AG04450 (cell line): ENCODE results near the gene SLC37A3. TPM values are rescaled to one million over a fixed set of nuclear protein-coding genes. Genes with fewer than 3 reads are reported as not detected.
"Not testable (repeated sequence)": the region's sequence is repeated elsewhere in the genome, so short reads cannot be mapped to it uniquely, and the experiment has no call there.

ENCODE experiments used
- CTCF ChIA-PET: fragments of 300-600, 350-600 bp; formaldehyde crosslinking; extraction: SDS; loops from one replicate; lab custom pipeline; 2022; ENCODE audit warnings: antibody characterized with exemption, inconsistent platforms; lab: Charles Lee
- POLR2A ChIA-PET: fragments of 350-600 bp; formaldehyde crosslinking; extraction: SDS; loops from one replicate; lab custom pipeline; 2021; ENCODE audit warnings: antibody characterized with exemption, inconsistent platforms; lab: Yijun Ruan, JAX
- DNase-seq: peaks from one replicate; pipeline ENCODE4 v3.0.0-alpha.2; 2011; ENCODE audit warnings: low read depth, low spot score
- H3K27ac ChIP-seq: one replicate; pipeline ENCODE4 v1.5.1; 2012; ENCODE audit warnings: low read depth, low read length, control low read depth
- H3K27me3 ChIP-seq: one replicate; pipeline ENCODE4 v1.6.0; 2012; ENCODE audit warnings: low read length; ENCODE audit not compliant: control insufficient read depth, insufficient read depth
- H3K4me3 ChIP-seq: 2 replicates; pipeline ENCODE4 v1.5.1; 2011; ENCODE audit warnings: mild to moderate bottlenecking, low read depth, low read length, control low read depth
- H3K9me3 ChIP-seq: 2 replicates; pipeline ENCODE4 v1.5.1; 2012; ENCODE audit warnings: low read length; ENCODE audit not compliant: control insufficient read depth, insufficient read depth
- CTCF ChIP-seq: IDR thresholded peaks from 2 replicates; pipeline ENCODE4 v1.5.1; 2011; ENCODE audit warnings: low read depth, low read length, control low read depth, inconsistent platforms
- polyA plus RNA-seq: library from polyadenylated mRNA; depleted of rRNA; stranded (reverse); fragments of >200 nt; gene quantifications from 2 replicates; pipeline ENCODE4 v1.2.3, GENCODE V29; 2011

The SLC37A3 gene
- polyA plus RNA-seq, 1 experiment: 61.7 TPM

GRCh38 chr7:140342727-140343514 lies 55.4 kb downstream of the SLC37A3 start:
- CTCF ChIA-PET: interaction anchor here (0.5 to 1.2 kb wide), 2 partner anchors 16 to 956 kb away, joined by 4 read pairs; no protein-coding TSS in a partner anchor
- no peak overlapping the region for H3K27ac ChIP-seq
- no peaks in the 10 kb centered on the region for H3K9me3 ChIP-seq
- H3K27me3 ChIP-seq: no peaks in the 10 kb centered on the region
- no peak for DNase-seq
- POLR2A ChIA-PET: no interaction called here
- peak; percentile 41 for TF ChIP-seq CTCF
- no peak overlapping the region for H3K4me3 ChIP-seq

- H3K27ac ChIP-seq, H3K4me3 ChIP-seq, POLR2A ChIA-PET, H3K27me3 ChIP-seq, H3K9me3 ChIP-seq, DNase-seq: not testable (repeated sequence)
- CTCF ChIA-PET: interaction anchor here (0.8 kb wide), 1 partner anchor 12 kb away, joined by 3 read pairs; no protein-coding TSS in a partner anchor
Observed at GRCh38 chr7:140338959-140339358, 59.4 kb downstream of the SLC37A3 start.

- TF ChIP-seq CTCF: no peak
- no peak overlapping the region for H3K4me3 ChIP-seq
- H3K27ac ChIP-seq: no peak overlapping the region
- POLR2A ChIA-PET: no interaction called here
- H3K9me3 ChIP-seq: no peaks in the 10 kb centered on the region
- CTCF ChIA-PET: interaction anchor here (0.6 to 0.7 kb wide), 2 partner anchors 8 to 82 kb away, joined by 3 read pairs; no protein-coding TSS in a partner anchor
- no peak for DNase-seq
- H3K27me3 ChIP-seq: no peaks in the 10 kb centered on the region
Observed at GRCh38 chr7:140334341-140335057, 63.8 kb downstream of the SLC37A3 start.

GRCh38 chr7:140333686-140334085 lies 64.6 kb downstream of the SLC37A3 start:
- no peak overlapping the region for H3K4me3 ChIP-seq
- H3K27me3 ChIP-seq: no peaks in the 10 kb centered on the region
- DNase-seq: no peak
- ChIA-PET POLR2A (no interaction called here), CTCF (interaction anchor here (0.6 kb wide), 1 partner anchor 7 kb away, joined by 3 read pairs; no protein-coding TSS in a partner anchor)
- no peak overlapping the region for H3K27ac ChIP-seq
- H3K9me3 ChIP-seq: no peaks in the 10 kb centered on the region
- TF ChIP-seq CTCF: no peak

- Histone ChIP-seq H3K9me3 (no peaks in the 10 kb centered on the region), H3K4me3 (no peak overlapping the region), H3K27ac (no peak overlapping the region), H3K27me3 (no peaks in the 10 kb centered on the region)
- DNase-seq: no peak
- TF ChIP-seq CTCF: no peak
- CTCF ChIA-PET: no interaction called here
- POLR2A ChIA-PET: no interaction called here
Observed at GRCh38 chr7:140333223-140333622, 65.1 kb downstream of the SLC37A3 start.
